NK-92 treated with Interleukin-12 subunit alpha and Interleukin-12 subunit beta, amount 100 ng/mL, for 24 hours (cell line): Measurements from ENCODE around the gene CLN5.
A peak's percentile ranks its signal among the peaks of the same experiment; 100 is the strongest.
"Not testable (repeated sequence)": the region's sequence is repeated elsewhere in the genome, so short reads cannot be mapped to it uniquely, and the experiment has no call there.

ENCODE experiments used
- DNase-seq: peaks from one replicate; lab custom pipeline; 2025; lab: John Stamatoyannopoulos, UW

The CLN5 gene

GRCh38 chr13:76991796-76992547 is at the start of gene CLN5:
Gene CLN5 (plus strand): TSS chr13:76992081. CDS start chr13:76992099, 18 bp downstream.
- peak; percentile 85 for DNase-seq

- no peak for DNase-seq
Measured at GRCh38 chr13:76942363-76942762, 49.5 kb upstream of the CLN5 start.

- no peak for DNase-seq
Measured at GRCh38 chr13:76943646-76944045, 48.2 kb upstream of the CLN5 start.

DNA sequence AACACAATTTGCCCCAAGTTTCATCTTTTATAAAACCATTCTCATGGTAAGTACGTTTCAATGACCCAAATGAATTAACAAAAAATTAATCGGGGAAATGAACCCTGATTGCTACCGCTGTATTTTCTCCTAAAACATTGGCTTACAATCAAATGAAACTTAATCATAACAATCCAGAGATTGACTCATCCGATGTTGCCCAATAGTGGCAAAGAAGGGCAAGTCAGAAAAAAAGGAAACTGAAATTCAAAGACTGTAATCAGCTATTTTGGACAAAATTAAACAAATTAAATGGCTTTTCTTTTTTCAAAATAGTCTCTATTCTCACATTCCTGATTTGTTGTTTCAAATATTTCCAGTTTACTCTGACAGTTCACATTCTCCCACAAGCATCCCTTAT is 47.4 kb upstream of the CLN5 start:
- DNase-seq: no peak

- no peak for DNase-seq
Measured at GRCh38 chr13:76948149-76948548, 43.7 kb upstream of the CLN5 start, which contains the start of gene ACOD1. Gene ACOD1 (plus strand): TSS chr13:76948511. CDS start chr13:76948559, 48 bp downstream.

DNA sequence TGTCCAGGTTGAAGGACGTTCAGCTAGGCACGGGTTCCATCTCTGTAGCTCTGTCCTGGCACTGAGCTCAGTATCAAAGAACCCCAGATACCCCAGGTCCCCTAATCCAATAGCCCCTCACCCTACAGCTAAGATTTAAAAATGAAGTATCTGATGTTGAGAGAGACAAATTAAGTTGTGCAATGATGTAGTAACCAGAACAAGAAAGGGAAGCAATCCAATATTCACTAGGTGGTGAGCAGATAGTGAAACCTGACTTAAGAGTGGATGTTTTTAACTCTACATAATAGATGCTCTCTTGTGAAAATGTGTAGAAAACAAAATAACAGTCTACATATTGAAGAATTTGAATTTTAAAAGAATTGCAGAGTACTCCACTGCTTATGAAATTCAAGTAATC is 41.8 kb upstream of the CLN5 start:
- no peak for DNase-seq

DNA sequence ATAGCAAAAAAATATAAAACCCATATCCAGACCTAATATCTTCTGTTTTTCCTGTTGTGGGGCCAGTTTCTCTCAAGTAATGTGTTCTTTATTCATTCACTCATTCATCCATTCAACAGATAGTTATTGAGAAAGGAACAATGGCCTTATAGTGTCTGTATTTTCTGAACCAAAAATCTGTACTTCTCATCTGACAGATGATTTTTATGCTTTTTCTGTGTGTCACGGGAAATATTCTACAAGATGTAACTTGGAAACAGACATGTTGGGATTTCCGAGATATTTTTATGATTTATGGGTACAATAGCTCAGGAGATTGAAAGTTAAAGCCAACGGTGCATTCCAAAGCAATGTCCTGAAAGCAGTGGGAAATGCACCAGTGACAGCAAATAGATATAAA is 37.9 kb upstream of the CLN5 start:
- no peak for DNase-seq

DNA sequence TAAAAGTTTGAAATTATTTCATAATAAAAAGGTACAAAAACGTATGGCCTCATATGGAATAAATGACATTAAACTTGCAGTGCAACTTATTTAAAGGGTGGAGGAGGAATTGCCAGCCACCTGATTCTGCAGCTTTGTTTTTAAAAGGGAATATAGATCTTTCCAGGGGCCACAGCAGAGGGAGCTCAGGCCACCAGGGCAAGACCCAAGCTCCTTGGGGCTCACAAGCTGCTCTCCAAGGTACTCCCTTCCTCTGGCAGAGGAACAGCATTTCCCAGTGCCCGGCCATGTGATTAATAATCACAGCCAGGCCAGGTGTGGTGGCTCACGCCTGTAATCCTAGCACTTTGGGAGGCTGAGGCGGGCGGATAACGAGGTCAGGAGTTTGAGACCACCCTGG is 37.3 kb upstream of the CLN5 start:
- no peak for DNase-seq

DNA sequence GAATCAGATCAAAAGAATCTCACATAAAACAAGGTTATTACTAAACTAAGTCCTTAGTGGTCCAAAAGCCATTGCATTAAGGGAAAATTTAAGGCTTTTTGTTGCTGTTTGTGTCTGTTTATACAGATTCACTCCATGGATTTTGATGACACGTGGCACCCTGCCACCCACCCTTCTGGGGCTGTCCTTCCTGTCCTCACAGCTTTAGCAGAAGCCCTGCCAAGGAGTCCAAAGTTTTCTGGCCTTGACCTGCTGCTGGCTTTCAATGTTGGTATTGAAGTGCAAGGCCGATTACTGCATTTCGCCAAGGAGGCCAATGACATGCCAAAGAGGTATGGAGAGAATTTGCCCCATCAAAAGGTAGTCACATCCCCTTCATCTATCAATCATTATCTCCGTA is 36.7 kb upstream of the CLN5 start:
- DNase-seq: no peak

DNA sequence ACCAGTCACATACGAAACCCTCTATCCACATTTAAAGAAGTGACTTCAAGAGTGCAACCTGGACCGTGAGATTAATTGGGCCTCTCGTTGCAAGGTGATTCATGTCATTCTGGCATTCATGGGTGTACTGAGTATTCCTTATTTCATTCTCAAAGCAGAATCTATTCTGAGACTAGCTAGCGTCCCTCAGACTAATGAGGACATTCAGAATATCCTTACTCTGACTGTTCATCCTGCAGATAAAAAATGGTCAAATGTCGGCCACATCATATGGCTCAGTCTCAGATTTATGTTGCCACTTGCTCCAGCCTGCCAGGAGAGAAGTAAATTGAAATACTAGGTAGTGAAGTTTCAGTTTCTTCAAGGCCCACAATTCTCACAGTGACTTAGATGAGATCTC is 36.2 kb upstream of the CLN5 start:
- no peak for DNase-seq

- no peak for DNase-seq
Measured at GRCh38 chr13:76958841-76959432, 32.9 kb upstream of the CLN5 start.

DNA sequence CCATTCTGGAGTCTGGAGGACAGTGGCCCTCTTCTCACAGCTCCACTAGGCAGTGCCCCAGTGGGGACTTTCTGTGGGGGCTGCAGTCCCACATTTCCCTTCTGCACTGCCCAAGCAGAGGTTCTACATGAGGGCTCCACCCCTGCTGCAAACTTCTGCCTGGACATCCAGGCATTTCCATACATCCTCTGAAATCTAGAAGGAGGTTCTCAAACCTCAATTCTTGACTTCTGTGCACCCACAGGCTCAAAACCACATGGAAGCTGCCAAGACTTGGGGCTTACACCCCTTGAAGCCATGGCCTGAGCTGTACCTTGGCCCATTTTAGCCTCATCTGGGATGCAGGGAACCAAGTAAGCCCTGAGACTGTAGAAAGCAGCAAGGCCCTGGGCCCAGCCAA is 32.1 kb upstream of the CLN5 start:
- not testable (repeated sequence) for DNase-seq

GRCh38 chr13:76965759-76966421 is 26.0 kb upstream of the CLN5 start:
- no peak for DNase-seq

DNA sequence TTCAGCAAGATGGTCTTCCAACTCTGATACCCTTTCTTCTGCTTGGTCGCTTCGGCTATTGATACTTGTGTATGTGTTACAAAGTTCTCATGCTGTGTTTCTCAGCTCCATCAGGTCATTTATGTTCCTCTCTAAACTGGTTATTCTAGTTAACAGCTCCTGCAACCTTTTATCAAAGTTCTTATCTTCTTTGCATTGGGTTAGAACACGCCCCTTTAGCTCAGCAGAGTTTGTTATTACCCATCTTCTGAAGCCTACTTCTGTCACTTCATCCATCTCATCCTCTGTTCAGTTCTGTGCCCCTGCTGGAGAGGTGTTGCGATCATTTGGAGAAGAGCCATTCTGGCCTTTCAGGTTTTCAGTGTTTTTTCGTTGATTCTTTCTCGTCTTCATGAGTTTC is 24.9 kb upstream of the CLN5 start:
- DNase-seq: no peak

DNA sequence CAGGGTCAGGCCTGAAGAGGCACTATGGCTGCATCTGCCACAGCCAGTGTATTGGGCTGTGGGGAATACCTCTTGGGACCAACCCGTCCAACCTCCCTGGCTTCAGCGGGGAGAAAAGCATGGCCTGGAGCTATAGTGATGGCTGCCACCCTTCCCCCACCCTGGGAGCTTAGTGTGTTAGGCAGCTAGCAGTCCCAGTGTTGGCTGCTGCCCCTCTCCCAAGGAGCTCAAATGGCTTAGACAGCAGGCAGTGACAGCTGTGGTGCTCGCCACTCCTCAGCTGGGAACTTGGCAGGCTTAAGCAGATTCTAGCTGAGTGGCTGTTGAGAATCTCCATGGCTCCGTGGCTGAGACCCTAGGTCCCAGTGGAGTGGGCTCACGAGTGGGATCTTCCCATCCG is 23.8 kb upstream of the CLN5 start:
- DNase-seq: no peak

GRCh38 chr13:76969488-76970365 is 22.2 kb upstream of the CLN5 start:
- DNase-seq: no peak

GRCh38 chr13:76971215-76971614 is 20.7 kb upstream of the CLN5 start:
- no peak for DNase-seq

GRCh38 chr13:76971851-76972829 is 19.7 kb upstream of the CLN5 start:
- no peak for DNase-seq

DNA sequence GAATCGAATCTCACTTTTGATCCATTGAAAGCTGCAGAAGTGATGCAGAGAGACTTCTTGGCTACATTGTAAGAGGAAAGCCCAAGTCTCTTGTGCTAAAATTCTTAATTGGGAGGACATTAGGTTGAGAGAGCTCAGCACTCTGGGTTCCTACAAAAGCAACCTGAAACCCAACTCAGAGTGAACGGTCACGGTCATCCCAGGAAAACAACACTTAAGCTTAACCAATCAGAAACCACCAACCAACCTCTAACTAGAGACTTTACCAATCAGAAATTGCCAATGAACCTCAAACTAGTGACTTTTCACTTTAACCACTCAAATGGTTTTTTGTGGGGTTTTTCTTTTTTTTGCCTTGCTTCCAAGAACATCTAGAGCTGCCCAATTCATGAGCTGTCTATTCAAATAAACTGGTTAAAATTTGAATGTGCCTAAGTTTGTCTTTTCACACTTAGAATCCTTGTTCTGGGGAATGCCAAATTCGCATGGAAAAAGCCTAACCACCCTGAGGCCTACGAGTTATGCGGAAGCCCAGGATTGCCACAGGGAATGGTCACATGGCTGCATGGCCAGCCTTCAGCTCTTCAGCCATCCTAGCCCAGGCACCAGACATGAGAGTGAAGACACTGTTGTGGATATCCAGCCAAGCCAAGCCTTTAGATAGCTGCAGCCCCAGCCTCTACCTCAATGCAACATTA is 17.8 kb upstream of the CLN5 start:
- DNase-seq: no peak

DNA sequence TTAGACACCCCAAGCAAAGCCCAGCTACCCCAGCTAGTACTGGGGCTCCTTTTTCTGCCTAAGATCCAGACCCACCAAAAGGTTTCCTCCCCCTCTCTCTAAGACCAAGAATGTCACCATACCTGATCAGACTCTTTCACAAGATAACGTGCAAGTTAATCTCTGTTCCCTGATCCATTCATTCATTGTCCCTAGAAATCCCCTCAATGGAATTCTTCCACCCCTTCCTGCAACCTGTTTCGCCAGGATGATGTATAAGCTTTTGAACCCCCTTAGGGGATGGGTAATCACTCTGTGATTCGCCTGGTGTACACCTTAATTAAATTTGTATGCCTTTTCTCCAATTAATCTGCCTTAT is 17.3 kb upstream of the CLN5 start:
- DNase-seq: no peak

DNA sequence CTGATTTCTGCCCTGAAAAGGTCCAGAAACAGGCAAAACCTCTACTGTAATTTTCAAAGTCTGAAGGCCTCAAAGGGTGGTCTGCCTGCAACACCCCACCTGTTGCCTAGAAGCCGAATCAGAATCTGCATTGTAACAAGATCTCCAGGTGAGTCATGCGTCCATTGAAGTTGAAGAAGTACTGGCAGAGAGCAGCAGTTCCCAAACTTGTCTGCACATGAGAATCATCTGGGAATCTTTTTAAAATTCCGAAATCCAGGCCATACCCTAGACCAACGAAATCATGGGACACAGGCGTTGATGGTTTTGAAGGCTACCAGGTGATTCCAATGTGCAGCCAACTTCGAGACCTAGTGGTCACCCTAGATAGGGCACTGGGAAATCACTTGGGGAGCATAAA is 16.0 kb upstream of the CLN5 start:
- no peak for DNase-seq
